Left colon (tissue), 2 donors: ENCODE data around the gene TMIE. TPM values are rescaled to one million over a fixed set of nuclear protein-coding genes. Genes with fewer than 3 reads are reported as not detected.

Source experiments
- ATAC-seq: fragments of 200-7000 bp; cut with Tn5 transposase; one replicate; pipeline ENCODE4 v1.9.1; 2020; ENCODE audit warnings: mild to moderate bottlenecking, moderate library complexity
- DNase-seq, 2 donors: peaks; one replicate each; pipeline ENCODE4 v3.0.0-alpha.2; 2020
- intact Hi-C, 2 donors: fragments of 100-400 bp; cut with DNase I in 1 of 2; cut with micrococcal nuclease in 1 of 2; formaldehyde crosslinking; loops; one replicate each; pipeline versions ENCODE4 v1.11.2 to v1.14.0; 2022; cut with DNase I, micrococcal nuclease
- total RNA-seq, 2 donors: library from RNA; stranded (reverse); fragmentation: NEBNext Ultra II Directional; extraction: Animal tissue kit (Norgen Biotek cat#: 25700); gene quantifications; one replicate each; pipeline ENCODE4 v1.2.1, GENCODE V29; 2021
- donor health status: DM: no; HTN: no; CAD: no.
- donor health status: DM: yes; HTN: yes; CAD: no.

Gene TMIE
- total RNA-seq, 2 donors from 2014 or later, result 0.17 TPM; not detected in 1

- peak in 1 of 2 donors; percentile 22 for DNase-seq
- ATAC-seq, result no peak
- intact Hi-C loops, result no loop called here
These were observed 33.5 kb upstream of the TMIE start for GRCh38 chr3:46667657-46668056.

GRCh38 chr3:46668116-46668515, 33.1 kb upstream of the TMIE start:
- peak; percentile 14 for ATAC-seq
- DNase-seq, result peak in 1 of 2 donors; percentile 17
- intact Hi-C loops, result no loop called here

- DNase-seq (peak in 1 of 2 donors; percentile 21), ATAC-seq (peak; percentile 12)
- intact Hi-C loops, result no loop called here
These were observed 32.6 kb upstream of the TMIE start for GRCh38 chr3:46668591-46668990.

- intact Hi-C loops, result no loop called here
- DNase-seq (peak; percentile 2 to 18), ATAC-seq (peak; percentile 15)
These were observed 31.8 kb upstream of the TMIE start for GRCh38 chr3:46669191-46669999.

GRCh38 chr3:46670000-46670890, 30.9 kb upstream of the TMIE start:
- DNase-seq (peak; percentile 1 to 15), ATAC-seq (no peak)
- intact Hi-C loops, result no loop called here

- peak in 1 of 2 donors; percentile 2 for DNase-seq
- intact Hi-C loops, result no loop called here
- no peak for ATAC-seq
These were observed 30.2 kb upstream of the TMIE start for GRCh38 chr3:46670891-46671427.

- intact Hi-C loops, result no loop called here
- peak; percentile 2 to 21 for DNase-seq
- no peak for ATAC-seq
These were observed 29.4 kb upstream of the TMIE start for GRCh38 chr3:46671541-46672348.

GRCh38 chr3:46672349-46672695, 28.9 kb upstream of the TMIE start:
- peak in 1 of 2 donors; percentile 2 for DNase-seq

GRCh38 chr3:46673151-46674030, 27.8 kb upstream of the TMIE start:
- intact Hi-C loops, result no loop called here
- DNase-seq (peak; percentile 1 to 17), ATAC-seq (no peak)

More at GRCh38 chr3:46672349-46672695, 28.9 kb upstream of the TMIE start:
- intact Hi-C loops, result no loop called here
- ATAC-seq, result no peak

- intact Hi-C loops, result no loop called here
- DNase-seq, result peak in 1 of 2 donors; percentile 14
- no peak for ATAC-seq
These were observed 27.0 kb upstream of the TMIE start for GRCh38 chr3:46674031-46674845.

GRCh38 chr3:46675426-46675825, 25.8 kb upstream of the TMIE start:
- ATAC-seq, result no peak
- intact Hi-C loops, result no loop called here
- DNase-seq, result no peak

- intact Hi-C loops, result no loop called here
- DNase-seq (no peak), ATAC-seq (no peak)
These were observed 25.2 kb upstream of the TMIE start for GRCh38 chr3:46675843-46676567.

GRCh38 chr3:46676601-46677410, 24.4 kb upstream of the TMIE start:
- intact Hi-C loops, result no loop called here
- ATAC-seq, result no peak
- no peak for DNase-seq

- DNase-seq (peak in 1 of 2 donors; percentile 42), ATAC-seq (peak; percentile 23)
- intact Hi-C loops, result no loop called here
These were observed 23.8 kb upstream of the TMIE start for GRCh38 chr3:46677411-46677726.

GRCh38 chr3:46678280-46678679, 22.9 kb upstream of the TMIE start:
- intact Hi-C loops, result no loop called here
- ATAC-seq (no peak), DNase-seq (no peak)

- no peak for DNase-seq
- ATAC-seq, result no peak
- intact Hi-C loops, result no loop called here
These were observed 21.5 kb upstream of the TMIE start for GRCh38 chr3:46679681-46680080.
